Subcutaneous abdominal adipose tissue (tissue), 5 donors: Measurements from ENCODE around the gene BMPR1A.

Experiments
- H3K27ac ChIP-seq: one replicate; pipeline ENCODE4 v1.7.0; 2013; ENCODE audit warnings: low read depth, mild to moderate bottlenecking, inconsistent platforms, low read length, moderate library complexity
- H3K27me3 ChIP-seq, 5 donors: one replicate each; pipeline ENCODE4 v1.7.0; 2013; ENCODE audit warnings: low read length in 5 of 5, inconsistent platforms in 1 of 5; ENCODE audit not compliant: control insufficient read depth in 5 of 5, insufficient read depth in 4 of 5
- H3K36me3 ChIP-seq, 5 donors: one replicate each; pipeline ENCODE4 v1.7.0; 2013; ENCODE audit warnings: low read length in 5 of 5; ENCODE audit not compliant: control insufficient read depth in 5 of 5, insufficient read depth in 5 of 5
- H3K4me1 ChIP-seq, 5 donors: one replicate each; pipeline ENCODE4 v1.7.0; 2013; ENCODE audit warnings: low read length in 5 of 5, mild to moderate bottlenecking in 3 of 5, moderate library complexity in 1 of 5; ENCODE audit not compliant: control insufficient read depth in 5 of 5, insufficient read depth in 5 of 5
- H3K4me3 ChIP-seq, 5 donors: one replicate each; pipeline ENCODE4 v1.7.0; 2013; ENCODE audit warnings: low read length in 5 of 5, low read depth in 1 of 5
- H3K9ac ChIP-seq, 5 donors: one replicate each; pipeline ENCODE4 v1.7.0; 2013; ENCODE audit warnings: low read length in 5 of 5, mild to moderate bottlenecking in 4 of 5, moderate library complexity in 3 of 5
- H3K9me3 ChIP-seq, 5 donors: one replicate each; pipeline ENCODE4 v1.7.0; 2013; ENCODE audit warnings: low read length in 5 of 5; ENCODE audit not compliant: control insufficient read depth in 5 of 5
- donor health status: healthy.
- donor health status: healthy.
- donor health status: healthy.
- donor health status: healthy.
- donor health status: healthy.

BMPR1A gene

DNA sequence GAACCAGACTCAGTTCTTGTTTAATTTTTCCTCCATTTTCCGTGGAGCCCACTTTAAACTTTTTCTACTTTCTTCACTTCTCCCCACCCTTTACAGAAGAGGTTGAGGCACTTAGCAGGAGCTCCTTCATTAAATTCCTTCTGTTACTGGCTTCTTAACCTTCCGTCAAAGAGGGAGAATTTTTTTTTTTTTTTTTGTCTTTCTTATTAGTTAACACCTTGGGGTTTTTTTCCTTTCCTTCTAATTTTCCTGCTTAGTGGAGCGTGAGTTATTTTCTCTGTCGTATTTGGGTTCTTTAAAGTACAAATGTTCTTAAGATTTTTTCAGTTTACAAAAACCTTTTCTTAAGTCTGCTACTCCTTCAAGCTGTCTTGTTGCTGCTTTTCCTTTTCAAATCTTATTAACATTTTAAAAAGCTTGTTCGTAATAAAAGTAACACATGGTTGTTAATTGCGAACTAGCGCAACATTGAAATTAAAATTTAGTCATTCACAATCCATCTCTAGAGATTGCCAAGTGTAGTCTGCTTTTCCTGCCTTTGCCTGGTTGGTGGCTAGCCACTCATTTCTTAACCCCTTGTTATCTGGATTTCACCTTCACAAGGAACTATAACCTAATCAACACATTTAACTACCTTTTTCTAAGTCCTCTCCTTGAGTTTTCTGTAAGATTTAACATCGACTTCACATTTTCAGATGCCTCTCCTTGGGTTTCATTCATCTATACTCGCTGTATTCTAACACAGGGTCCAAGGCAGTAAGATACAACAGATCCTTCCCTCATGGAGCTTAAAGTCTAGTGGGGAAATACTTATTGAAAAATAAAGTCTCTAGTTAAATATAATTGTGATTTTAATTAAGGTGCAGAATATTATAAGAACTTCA is 2.0 kb downstream of the BMPR1A start:
- peak overlapping the region; percentile 90 for H3K27ac ChIP-seq
- peaks cover 2 to 44% (median 34%) of the 10 kb centered on the region in 5 donors for H3K4me1 ChIP-seq
- H3K4me3 ChIP-seq, result peak overlapping the region; percentile 62 to 88 (median 72)
- peaks cover 0 to 5% (median 0%) of the 10 kb centered on the region in 5 donors for H3K27me3 ChIP-seq
- H3K36me3 ChIP-seq, result no peaks in the 10 kb centered on the region
- no peaks in the 10 kb centered on the region for H3K9me3 ChIP-seq
- H3K9ac ChIP-seq, result peak overlapping the region in 4 of 5 donors; percentile 62 to 91 (median 84)

GRCh38 chr10:86759073-86759672 is 2.8 kb downstream of the BMPR1A start:
- Histone ChIP-seq H3K36me3 (no peaks in the 10 kb centered on the region), H3K4me3 (peak overlapping the region in 4 of 5 donors; percentile 15 to 88 (median 43)), H3K4me1 (peaks cover 2 to 41% (median 35%) of the 10 kb centered on the region in 5 donors), H3K9ac (peak overlapping the region in 3 of 5 donors; percentile 62 to 91 (median 87)), H3K9me3 (no peaks in the 10 kb centered on the region), H3K27me3 (peaks cover 0 to 5% (median 0%) of the 10 kb centered on the region in 5 donors), H3K27ac (peak overlapping the region; percentile 90)

GRCh38 chr10:86763404-86763803 is 7.0 kb downstream of the BMPR1A start:
- Histone ChIP-seq H3K9ac (no peak overlapping the region), H3K4me3 (no peak overlapping the region), H3K27ac (no peak overlapping the region), H3K36me3 (no peaks in the 10 kb centered on the region), H3K4me1 (peaks cover 0 to 22% (median 12%) of the 10 kb centered on the region in 5 donors), H3K27me3 (peaks cover 0 to 5% (median 0%) of the 10 kb centered on the region in 5 donors), H3K9me3 (no peaks in the 10 kb centered on the region)

DNA sequence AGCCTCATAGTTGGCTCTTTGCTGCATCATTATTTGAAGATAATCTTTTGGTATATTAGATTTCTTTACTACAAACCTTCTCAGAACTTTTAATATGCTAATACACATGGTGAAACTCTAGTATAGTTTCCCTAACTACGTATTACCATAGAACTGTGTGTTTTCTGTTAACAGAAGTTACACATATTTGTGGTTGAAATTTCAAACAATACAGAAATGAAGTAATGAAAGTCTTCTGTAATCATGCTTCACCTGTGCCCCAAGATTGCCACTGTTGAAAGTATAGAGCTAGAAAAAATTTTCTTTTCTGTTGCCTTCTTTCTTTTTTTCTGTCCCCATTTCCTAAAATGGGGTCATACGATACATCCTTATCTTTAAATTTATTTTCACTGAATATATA is 9.1 kb downstream of the BMPR1A start:
- Histone ChIP-seq H3K27me3 (peaks cover 0 to 2% (median 0%) of the 10 kb centered on the region in 5 donors), H3K27ac (no peak overlapping the region), H3K36me3 (no peaks in the 10 kb centered on the region), H3K9me3 (no peaks in the 10 kb centered on the region), H3K4me1 (peaks cover 0 to 17% (median 10%) of the 10 kb centered on the region in 5 donors), H3K9ac (no peak overlapping the region), H3K4me3 (no peak overlapping the region)

DNA sequence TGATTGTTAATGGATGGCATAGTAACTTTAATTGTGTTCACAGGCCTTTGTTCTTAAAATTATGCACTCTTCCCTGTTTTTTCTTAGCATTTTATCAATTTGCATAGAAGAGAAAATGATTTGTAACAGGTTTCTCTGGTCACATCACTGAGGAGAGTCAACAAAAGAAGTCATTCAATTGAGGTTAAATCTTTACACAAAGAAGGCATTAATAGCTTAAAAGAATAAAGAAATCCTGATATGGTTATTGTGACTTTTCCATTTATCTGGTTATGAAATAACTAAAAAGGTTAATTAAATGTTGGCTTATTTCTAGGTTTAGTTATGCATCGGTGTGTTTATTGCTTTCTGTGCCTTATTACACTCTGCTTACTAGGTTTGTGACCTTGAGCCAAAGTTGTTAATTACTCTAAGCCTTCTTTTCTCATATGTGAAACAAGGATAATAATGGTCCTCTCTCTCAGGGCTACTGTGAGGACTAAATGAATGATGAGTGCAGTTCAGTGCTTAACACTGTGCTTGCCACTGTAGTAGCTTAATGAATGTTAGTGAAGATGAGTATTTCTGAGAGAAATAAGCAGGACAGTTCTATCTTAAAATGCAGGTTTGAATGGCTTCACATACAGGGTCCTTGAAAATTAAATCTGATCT is 12.1 kb downstream of the BMPR1A start:
- Histone ChIP-seq H3K9me3 (no peaks in the 10 kb centered on the region), H3K4me1 (peaks cover 0 to 13% (median 10%) of the 10 kb centered on the region in 5 donors), H3K27me3 (no peaks in the 10 kb centered on the region), H3K9ac (no peak overlapping the region), H3K36me3 (no peaks in the 10 kb centered on the region), H3K27ac (no peak overlapping the region), H3K4me3 (no peak overlapping the region)

DNA sequence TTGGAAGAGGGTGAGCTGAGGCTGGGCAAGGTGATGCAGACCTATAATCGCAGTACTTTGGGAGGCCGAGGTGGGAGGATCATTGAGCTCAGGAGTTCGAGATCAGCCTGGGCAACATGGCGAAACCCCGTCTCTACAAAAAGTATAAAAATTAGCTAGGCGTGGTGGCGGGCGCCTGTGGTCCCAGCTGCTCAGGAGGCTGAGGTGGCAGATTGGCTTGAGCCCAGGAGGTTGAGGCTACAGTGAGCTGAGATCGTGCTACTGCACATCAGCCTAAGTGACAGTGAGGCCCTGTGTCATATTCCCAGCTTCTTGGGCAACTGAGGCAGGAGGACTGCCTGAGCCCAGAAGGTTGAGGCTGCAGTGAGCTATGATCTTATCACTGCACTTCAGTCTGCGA is 13.6 kb downstream of the BMPR1A start:
- no peak overlapping the region for H3K9ac ChIP-seq
- no peak overlapping the region for H3K27ac ChIP-seq
- H3K4me3 ChIP-seq, result no peak overlapping the region
- no peaks in the 10 kb centered on the region for H3K27me3 ChIP-seq
- peaks cover 0 to 13% (median 10%) of the 10 kb centered on the region in 5 donors for H3K4me1 ChIP-seq
- no peaks in the 10 kb centered on the region for H3K9me3 ChIP-seq
- no peaks in the 10 kb centered on the region for H3K36me3 ChIP-seq

DNA sequence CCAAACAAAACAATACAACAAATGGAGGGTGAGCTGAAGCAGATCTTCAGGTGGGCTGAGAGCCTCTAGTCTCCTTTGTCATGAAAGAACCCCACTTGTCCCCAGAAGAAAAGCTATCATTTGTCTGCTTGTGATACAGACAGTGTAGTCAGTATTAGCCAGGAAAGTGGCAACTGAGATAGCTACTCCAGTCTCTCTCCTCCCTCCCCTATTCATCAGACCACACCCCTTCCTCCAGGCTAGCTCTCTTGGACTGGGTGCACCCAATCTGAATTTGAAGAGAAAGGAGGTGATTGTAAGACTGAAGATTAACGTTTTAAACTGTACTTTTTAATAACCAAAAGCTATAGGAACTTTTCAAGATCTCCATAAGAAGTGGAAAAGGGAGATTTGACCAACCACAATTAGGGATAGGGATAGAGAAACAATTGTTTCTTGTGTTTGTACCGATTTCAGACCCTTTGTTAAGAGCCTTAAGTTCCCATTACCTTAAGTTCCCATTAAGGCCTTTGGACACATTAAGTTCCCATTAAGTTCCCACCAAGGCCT is 14.1 kb downstream of the BMPR1A start:
- no peaks in the 10 kb centered on the region for H3K36me3 ChIP-seq
- H3K27me3 ChIP-seq, result no peaks in the 10 kb centered on the region
- H3K4me1 ChIP-seq, result peaks cover 0 to 17% (median 10%) of the 10 kb centered on the region in 5 donors
- H3K4me3 ChIP-seq, result no peak overlapping the region
- no peak overlapping the region for H3K27ac ChIP-seq
- no peaks in the 10 kb centered on the region for H3K9me3 ChIP-seq
- no peak overlapping the region for H3K9ac ChIP-seq

DNA sequence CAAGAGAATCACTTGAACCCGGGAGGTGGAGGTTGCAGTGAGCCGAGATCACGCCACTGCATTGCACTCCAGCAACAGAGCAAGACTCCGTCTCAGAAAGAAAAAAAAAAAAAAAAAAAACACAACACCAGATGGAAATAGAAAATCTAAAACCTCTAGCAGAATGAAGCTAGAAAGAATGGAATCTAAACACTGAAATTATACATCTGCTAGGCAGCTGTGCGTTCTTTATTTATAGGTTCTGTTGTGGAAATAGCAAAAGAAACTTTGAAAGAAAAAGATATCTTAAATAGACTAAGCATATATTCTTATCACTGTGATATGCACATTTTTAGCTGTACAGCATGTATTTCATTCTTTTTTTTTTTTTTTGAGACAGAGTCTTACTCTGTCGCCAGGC is 17.1 kb downstream of the BMPR1A start:
- no peaks in the 10 kb centered on the region for H3K27me3 ChIP-seq
- H3K9ac ChIP-seq, result no peak overlapping the region
- no peak overlapping the region for H3K4me3 ChIP-seq
- no peak overlapping the region for H3K27ac ChIP-seq
- peaks cover 0 to 15% (median 10%) of the 10 kb centered on the region in 5 donors for H3K4me1 ChIP-seq
- H3K9me3 ChIP-seq, result no peaks in the 10 kb centered on the region
- H3K36me3 ChIP-seq, result no peaks in the 10 kb centered on the region

GRCh38 chr10:86775056-86775869 is 18.8 kb downstream of the BMPR1A start:
- Histone ChIP-seq H3K9me3 (peaks cover 0 to 4% (median 0%) of the 10 kb centered on the region in 5 donors), H3K9ac (no peak overlapping the region), H3K27me3 (no peaks in the 10 kb centered on the region), H3K4me1 (peaks cover 0 to 12% (median 2%) of the 10 kb centered on the region in 5 donors), H3K4me3 (no peak overlapping the region), H3K27ac (no peak overlapping the region), H3K36me3 (no peaks in the 10 kb centered on the region)
